ENCODE data around the gene EP400.

EP400 gene

GRCh38 chr12:131908092-131909080, 41.4 kb upstream of the EP400 start:
- Histone ChIP-seq H3K36me3 (ENCODE audit: control insufficient read depth in 2 of 2, insufficient read depth in 2 of 2, low read length in 2 of 2) (peaks cover 10 to 36% of the 10 kb centered on the region in 2 donors), H3K4me3 (ENCODE audit: low read length in 2 of 2) (no peak overlapping the region), H3K4me1 (ENCODE audit: control insufficient read depth, insufficient read depth, low read length) (peaks cover 31% of the 10 kb centered on the region), H3K9ac (ENCODE audit: low read length in 2 of 2) (no peak overlapping the region), H3K27me3 (ENCODE audit: control insufficient read depth in 1 of 2, insufficient read depth in 2 of 2, low read length in 2 of 2) (no peaks in the 10 kb centered on the region), H3K9me3 (ENCODE audit: control insufficient read depth in 2 of 2, low read length in 2 of 2) (no peaks in the 10 kb centered on the region), H3K27ac (ENCODE audit: low read length) (no peak overlapping the region)

- peaks cover 11 to 38% of the 10 kb centered on the region in 2 donors for H3K36me3 ChIP-seq (ENCODE audit: control insufficient read depth in 2 of 2, insufficient read depth in 2 of 2, low read length in 2 of 2)
- H3K9ac ChIP-seq (ENCODE audit: low read length in 2 of 2) = no peak overlapping the region
These were observed 40.5 kb upstream of the EP400 start for GRCh38 chr12:131909081-131909751.

GRCh38 chr12:131909752-131910219, 40.0 kb upstream of the EP400 start:
- no peak overlapping the region for H3K4me3 ChIP-seq (ENCODE audit: low read length in 2 of 2)
- no peak overlapping the region for H3K27ac ChIP-seq (ENCODE audit: low read length)
- no peaks in the 10 kb centered on the region for H3K27me3 ChIP-seq (ENCODE audit: control insufficient read depth in 1 of 2, insufficient read depth in 2 of 2, low read length in 2 of 2)
- H3K4me1 ChIP-seq (ENCODE audit: control insufficient read depth, insufficient read depth, low read length) = peaks cover 25% of the 10 kb centered on the region
- H3K36me3 ChIP-seq (ENCODE audit: control insufficient read depth in 2 of 2, insufficient read depth in 2 of 2, low read length in 2 of 2) = peaks cover 17 to 44% of the 10 kb centered on the region in 2 donors
- H3K9me3 ChIP-seq (ENCODE audit: control insufficient read depth in 2 of 2, low read length in 2 of 2) = no peaks in the 10 kb centered on the region
- no peak overlapping the region for H3K9ac ChIP-seq (ENCODE audit: low read length in 2 of 2)

More at GRCh38 chr12:131909081-131909751, 40.5 kb upstream of the EP400 start:
- H3K27me3 ChIP-seq (ENCODE audit: control insufficient read depth in 1 of 2, insufficient read depth in 2 of 2, low read length in 2 of 2) = no peaks in the 10 kb centered on the region
- peaks cover 28% of the 10 kb centered on the region for H3K4me1 ChIP-seq (ENCODE audit: control insufficient read depth, insufficient read depth, low read length)
- no peak overlapping the region for H3K4me3 ChIP-seq (ENCODE audit: low read length in 2 of 2)
- H3K27ac ChIP-seq (ENCODE audit: low read length) = no peak overlapping the region
- H3K9me3 ChIP-seq (ENCODE audit: control insufficient read depth in 2 of 2, low read length in 2 of 2) = no peaks in the 10 kb centered on the region

- no peak overlapping the region for H3K4me3 ChIP-seq (ENCODE audit: low read length in 2 of 2)
- H3K4me1 ChIP-seq (ENCODE audit: control insufficient read depth, insufficient read depth, low read length) = peaks cover 22% of the 10 kb centered on the region
- no peaks in the 10 kb centered on the region for H3K27me3 ChIP-seq (ENCODE audit: control insufficient read depth in 1 of 2, insufficient read depth in 2 of 2, low read length in 2 of 2)
- H3K27ac ChIP-seq (ENCODE audit: low read length) = no peak overlapping the region
- peaks cover 24 to 50% of the 10 kb centered on the region in 2 donors for H3K36me3 ChIP-seq (ENCODE audit: control insufficient read depth in 2 of 2, insufficient read depth in 2 of 2, low read length in 2 of 2)
- H3K9me3 ChIP-seq (ENCODE audit: control insufficient read depth in 2 of 2, low read length in 2 of 2) = no peaks in the 10 kb centered on the region
- H3K9ac ChIP-seq (ENCODE audit: low read length in 2 of 2) = no peak overlapping the region
These were observed 39.3 kb upstream of the EP400 start for GRCh38 chr12:131910302-131911027.

GRCh38 chr12:131911028-131911650, 38.6 kb upstream of the EP400 start:
- Histone ChIP-seq H3K4me3 (ENCODE audit: low read length in 2 of 2) (no peak overlapping the region), H3K27ac (ENCODE audit: low read length) (no peak overlapping the region), H3K9me3 (ENCODE audit: control insufficient read depth in 2 of 2, low read length in 2 of 2) (no peaks in the 10 kb centered on the region), H3K27me3 (ENCODE audit: control insufficient read depth in 1 of 2, insufficient read depth in 2 of 2, low read length in 2 of 2) (no peaks in the 10 kb centered on the region), H3K36me3 (ENCODE audit: control insufficient read depth in 2 of 2, insufficient read depth in 2 of 2, low read length in 2 of 2) (peaks cover 29 to 57% of the 10 kb centered on the region in 2 donors), H3K4me1 (ENCODE audit: control insufficient read depth, insufficient read depth, low read length) (peaks cover 20% of the 10 kb centered on the region), H3K9ac (ENCODE audit: low read length in 2 of 2) (no peak overlapping the region)

GRCh38 chr12:131911851-131912477, 37.8 kb upstream of the EP400 start:
- Histone ChIP-seq H3K4me1 (ENCODE audit: control insufficient read depth, insufficient read depth, low read length) (peaks cover 20% of the 10 kb centered on the region), H3K9ac (ENCODE audit: low read length in 2 of 2) (no peak overlapping the region), H3K9me3 (ENCODE audit: control insufficient read depth in 2 of 2, low read length in 2 of 2) (no peaks in the 10 kb centered on the region), H3K36me3 (ENCODE audit: control insufficient read depth in 2 of 2, insufficient read depth in 2 of 2, low read length in 2 of 2) (peaks cover 32 to 56% of the 10 kb centered on the region in 2 donors), H3K4me3 (ENCODE audit: low read length in 2 of 2) (no peak overlapping the region), H3K27me3 (ENCODE audit: control insufficient read depth in 1 of 2, insufficient read depth in 2 of 2, low read length in 2 of 2) (no peaks in the 10 kb centered on the region), H3K27ac (ENCODE audit: low read length) (peak overlapping the region; percentile 67)

- peaks cover 30 to 52% of the 10 kb centered on the region in 2 donors for H3K36me3 ChIP-seq (ENCODE audit: control insufficient read depth in 2 of 2, insufficient read depth in 2 of 2, low read length in 2 of 2)
These were observed 37.0 kb upstream of the EP400 start for GRCh38 chr12:131912518-131913274.

GRCh38 chr12:131913666-131914065, 36.1 kb upstream of the EP400 start:
- Histone ChIP-seq H3K36me3 (ENCODE audit: control insufficient read depth in 2 of 2, insufficient read depth in 2 of 2, low read length in 2 of 2) (peaks cover 30 to 52% of the 10 kb centered on the region in 2 donors), H3K4me3 (ENCODE audit: low read length in 2 of 2) (no peak overlapping the region), H3K27me3 (ENCODE audit: control insufficient read depth in 1 of 2, insufficient read depth in 2 of 2, low read length in 2 of 2) (no peaks in the 10 kb centered on the region), H3K27ac (ENCODE audit: low read length) (no peak overlapping the region), H3K9me3 (ENCODE audit: control insufficient read depth in 2 of 2, low read length in 2 of 2) (no peaks in the 10 kb centered on the region), H3K9ac (ENCODE audit: low read length in 2 of 2) (no peak overlapping the region), H3K4me1 (ENCODE audit: control insufficient read depth, insufficient read depth, low read length) (peaks cover 20% of the 10 kb centered on the region)

More at GRCh38 chr12:131912518-131913274, 37.0 kb upstream of the EP400 start:
- Histone ChIP-seq H3K4me1 (ENCODE audit: control insufficient read depth, insufficient read depth, low read length) (peaks cover 20% of the 10 kb centered on the region), H3K4me3 (ENCODE audit: low read length in 2 of 2) (no peak overlapping the region), H3K9me3 (ENCODE audit: control insufficient read depth in 2 of 2, low read length in 2 of 2) (no peaks in the 10 kb centered on the region), H3K27ac (ENCODE audit: low read length) (peak overlapping the region; percentile 67), H3K27me3 (ENCODE audit: control insufficient read depth in 1 of 2, insufficient read depth in 2 of 2, low read length in 2 of 2) (no peaks in the 10 kb centered on the region), H3K9ac (ENCODE audit: low read length in 2 of 2) (no peak overlapping the region)

GRCh38 chr12:131914179-131914702, 35.5 kb upstream of the EP400 start:
- H3K36me3 ChIP-seq (ENCODE audit: control insufficient read depth in 2 of 2, insufficient read depth in 2 of 2, low read length in 2 of 2) = peaks cover 30 to 50% of the 10 kb centered on the region in 2 donors
- no peak overlapping the region for H3K9ac ChIP-seq (ENCODE audit: low read length in 2 of 2)
- H3K4me1 ChIP-seq (ENCODE audit: control insufficient read depth, insufficient read depth, low read length) = peaks cover 20% of the 10 kb centered on the region
- H3K27ac ChIP-seq (ENCODE audit: low read length) = no peak overlapping the region
- no peaks in the 10 kb centered on the region for H3K27me3 ChIP-seq (ENCODE audit: control insufficient read depth in 1 of 2, insufficient read depth in 2 of 2, low read length in 2 of 2)
- H3K4me3 ChIP-seq (ENCODE audit: low read length in 2 of 2) = no peak overlapping the region
- no peaks in the 10 kb centered on the region for H3K9me3 ChIP-seq (ENCODE audit: control insufficient read depth in 2 of 2, low read length in 2 of 2)

All from stomach smooth muscle (tissue), 2 donors.